ENCODE data around the gene TMEM91.

GRCh38 chr19:41413947-41414346, 37.6 kb downstream of the TMEM91 start:
- TF ChIP-seq CTCF (IDR thresholded peaks at IDR 0.05; ENCODE audit: low read depth, low read length, poor library complexity, severe bottlenecking) = no peak
- TF ChIP-seq EZH2phosphoT487 (IDR thresholded peaks at IDR 0.05; ENCODE audit: borderline replicate concordance, low read length) = no peak
